ENCODE measurements around the gene KCTD17. TPM values are rescaled to one million over a fixed set of nuclear protein-coding genes. Genes with fewer than 3 reads are reported as not detected.

KCTD17 gene
- polyA plus RNA-seq, 3 donors, result 8.4 to 40.0 (median 9.0) TPM

GRCh38 chr22:37033605-37034430, 17.7 kb upstream of the KCTD17 start:
- H3K9me3 Mint-ChIP-seq, result peaks cover 0 to 3% (median 0%) of the 10 kb centered on the region in 7 donors
- Histone ChIP-seq H4K20me1 (ENCODE audit: insufficient read depth, low read length) (no peaks in the 10 kb centered on the region), H3K27ac (ENCODE audit: low read depth in 1 of 2, low read length in 2 of 2) (no peak overlapping the region), H3K27me3 (ENCODE audit: control insufficient read depth in 2 of 2, insufficient read depth in 2 of 2, low read length in 2 of 2) (no peaks in the 10 kb centered on the region), H3K79me2 (ENCODE audit: insufficient read depth, low read length) (no peaks in the 10 kb centered on the region), H3K36me3 (replicated peaks in 1 of 2; ENCODE audit: control insufficient read depth in 1 of 2, insufficient read depth in 2 of 2, low read length in 2 of 2) (peaks cover 13 to 17% of the 10 kb centered on the region in 2 donors), H3K4me3 (replicated peaks in 1 of 3; ENCODE audit: low read depth in 2 of 3, low read length in 3 of 3) (no peak overlapping the region), H2AFZ (ENCODE audit: insufficient read depth, low read depth, low read length, poor library complexity, severe bottlenecking) (no peak overlapping the region), H3K4me2 (replicated peaks; ENCODE audit: extremely low read depth, low read length, poor library complexity, severe bottlenecking) (no peak overlapping the region), H3K9me3 (replicated peaks in 1 of 2; ENCODE audit: control insufficient read depth in 1 of 2, insufficient read depth in 1 of 2, low read length in 2 of 2) (no peaks in the 10 kb centered on the region), H3K9ac (ENCODE audit: insufficient read depth, low read length, poor library complexity, severe bottlenecking) (no peak overlapping the region), H3K4me1 (ENCODE audit: control insufficient read depth in 1 of 2, insufficient read depth in 2 of 2, low read length in 2 of 2) (peaks cover 21% of the 10 kb centered on the region in 2 donors)
- H3K4me3 Mint-ChIP-seq, result no peak overlapping the region
- no peak for DNase-seq
- H3K36me3 Mint-ChIP-seq, result peaks cover 15 to 26% of the 10 kb centered on the region in 2 donors
- H3K27ac Mint-ChIP-seq, result peak overlapping the region in 2 of 7 donors; percentile 56 to 73
- peaks cover 5 to 10% (median 9%) of the 10 kb centered on the region in 3 donors for H3K27me3 Mint-ChIP-seq (ENCODE audit: low read depth in 3 of 3)
- WGBS (ENCODE audit: insufficient coverage), result 89% methylated on average over 22 of the region's 23 CpGs
- peaks cover 26% of the 10 kb centered on the region for H3K4me1 Mint-ChIP-seq
- intact Hi-C loops (cut with micrococcal nuclease), result no loop called here
- no peak for TF ChIP-seq CTCF (IDR thresholded peaks at IDR 0.05)

- H3K27ac ChIP-seq (ENCODE audit: low read depth in 1 of 2, low read length in 2 of 2), result no peak overlapping the region
- peaks cover 25% of the 10 kb centered on the region for H3K4me1 Mint-ChIP-seq
- no peak overlapping the region for H3K4me2 ChIP-seq (replicated peaks; ENCODE audit: extremely low read depth, low read length, poor library complexity, severe bottlenecking)
- DNase-seq, result no peak
- H3K4me3 Mint-ChIP-seq, result no peak overlapping the region
- H3K27me3 ChIP-seq (ENCODE audit: control insufficient read depth in 2 of 2, insufficient read depth in 2 of 2, low read length in 2 of 2), result no peaks in the 10 kb centered on the region
- no peaks in the 10 kb centered on the region for H4K20me1 ChIP-seq (ENCODE audit: insufficient read depth, low read length)
- 89% methylated on average over 11 of the region's 11 CpGs for WGBS (ENCODE audit: insufficient coverage)
- H3K27me3 Mint-ChIP-seq (ENCODE audit: low read depth in 3 of 3), result peaks cover 7 to 12% (median 9%) of the 10 kb centered on the region in 3 donors
- H3K4me3 ChIP-seq (replicated peaks in 1 of 3; ENCODE audit: low read depth in 2 of 3, low read length in 3 of 3), result no peak overlapping the region
- H3K36me3 ChIP-seq (replicated peaks in 1 of 2; ENCODE audit: control insufficient read depth in 1 of 2, insufficient read depth in 2 of 2, low read length in 2 of 2), result no peaks in the 10 kb centered on the region
- no peaks in the 10 kb centered on the region for H3K79me2 ChIP-seq (ENCODE audit: insufficient read depth, low read length)
- intact Hi-C loops (cut with micrococcal nuclease), result no loop called here
- H3K9me3 Mint-ChIP-seq, result peaks cover 0 to 3% (median 0%) of the 10 kb centered on the region in 7 donors
- H3K27ac Mint-ChIP-seq, result no peak overlapping the region
- no peaks in the 10 kb centered on the region for H3K9me3 ChIP-seq (replicated peaks in 1 of 2; ENCODE audit: control insufficient read depth in 1 of 2, insufficient read depth in 1 of 2, low read length in 2 of 2)
- H3K9ac ChIP-seq (ENCODE audit: insufficient read depth, low read length, poor library complexity, severe bottlenecking), result no peak overlapping the region
- H3K36me3 Mint-ChIP-seq, result peaks cover 0 to 4% of the 10 kb centered on the region in 2 donors
- TF ChIP-seq CTCF (IDR thresholded peaks at IDR 0.05), result no peak
- peaks cover 19 to 20% of the 10 kb centered on the region in 2 donors for H3K4me1 ChIP-seq (ENCODE audit: control insufficient read depth in 1 of 2, insufficient read depth in 2 of 2, low read length in 2 of 2)
- H2AFZ ChIP-seq (ENCODE audit: insufficient read depth, low read depth, low read length, poor library complexity, severe bottlenecking), result no peak overlapping the region
Observed at GRCh38 chr22:37036655-37037377, 14.7 kb upstream of the KCTD17 start.
